PC-3 (cell line): ENCODE data around the gene RIPOR2.

ENCODE experiments used
- EZH2 ChIP-seq: fragments of 300-600 bp; sonication (generic); IDR thresholded peaks from one replicate; pipeline ENCODE4 v1.6.1; 2017; ENCODE audit warnings: antibody characterized with exemption, mild to moderate bottlenecking, low read length; ENCODE audit not compliant: unreplicated experiment
- EZH2phosphoT487 ChIP-seq: fragments of 300-600 bp; sonication (generic); IDR thresholded peaks from 2 replicates; pipeline ENCODE4 v1.6.1; 2018; ENCODE audit warnings: mild to moderate bottlenecking, antibody characterized with exemption, low read length, borderline replicate concordance
- TF ChIP-seq, protein P1 (sequence below): fragments of 300-600 bp; sonication (generic); conservative IDR thresholded peaks from 2 replicates; pipeline ENCODE4 v1.5.1; 2017; ENCODE audit warnings: antibody characterized with exemption, low read depth, mild to moderate bottlenecking, low read length

GRCh38 chr6:24861934-24862333 is 73.8 kb downstream of the RIPOR2 start:
- TF ChIP-seq EZH2 (no peak), EZH2phosphoT487 (no peak)
- TF ChIP-seq, protein P1, sequence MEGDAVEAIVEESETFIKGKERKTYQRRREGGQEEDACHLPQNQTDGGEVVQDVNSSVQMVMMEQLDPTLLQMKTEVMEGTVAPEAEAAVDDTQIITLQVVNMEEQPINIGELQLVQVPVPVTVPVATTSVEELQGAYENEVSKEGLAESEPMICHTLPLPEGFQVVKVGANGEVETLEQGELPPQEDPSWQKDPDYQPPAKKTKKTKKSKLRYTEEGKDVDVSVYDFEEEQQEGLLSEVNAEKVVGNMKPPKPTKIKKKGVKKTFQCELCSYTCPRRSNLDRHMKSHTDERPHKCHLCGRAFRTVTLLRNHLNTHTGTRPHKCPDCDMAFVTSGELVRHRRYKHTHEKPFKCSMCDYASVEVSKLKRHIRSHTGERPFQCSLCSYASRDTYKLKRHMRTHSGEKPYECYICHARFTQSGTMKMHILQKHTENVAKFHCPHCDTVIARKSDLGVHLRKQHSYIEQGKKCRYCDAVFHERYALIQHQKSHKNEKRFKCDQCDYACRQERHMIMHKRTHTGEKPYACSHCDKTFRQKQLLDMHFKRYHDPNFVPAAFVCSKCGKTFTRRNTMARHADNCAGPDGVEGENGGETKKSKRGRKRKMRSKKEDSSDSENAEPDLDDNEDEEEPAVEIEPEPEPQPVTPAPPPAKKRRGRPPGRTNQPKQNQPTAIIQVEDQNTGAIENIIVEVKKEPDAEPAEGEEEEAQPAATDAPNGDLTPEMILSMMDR, result no peak
